ENCODE measurements around the gene SERPINA12.

SERPINA12 gene

DNA sequence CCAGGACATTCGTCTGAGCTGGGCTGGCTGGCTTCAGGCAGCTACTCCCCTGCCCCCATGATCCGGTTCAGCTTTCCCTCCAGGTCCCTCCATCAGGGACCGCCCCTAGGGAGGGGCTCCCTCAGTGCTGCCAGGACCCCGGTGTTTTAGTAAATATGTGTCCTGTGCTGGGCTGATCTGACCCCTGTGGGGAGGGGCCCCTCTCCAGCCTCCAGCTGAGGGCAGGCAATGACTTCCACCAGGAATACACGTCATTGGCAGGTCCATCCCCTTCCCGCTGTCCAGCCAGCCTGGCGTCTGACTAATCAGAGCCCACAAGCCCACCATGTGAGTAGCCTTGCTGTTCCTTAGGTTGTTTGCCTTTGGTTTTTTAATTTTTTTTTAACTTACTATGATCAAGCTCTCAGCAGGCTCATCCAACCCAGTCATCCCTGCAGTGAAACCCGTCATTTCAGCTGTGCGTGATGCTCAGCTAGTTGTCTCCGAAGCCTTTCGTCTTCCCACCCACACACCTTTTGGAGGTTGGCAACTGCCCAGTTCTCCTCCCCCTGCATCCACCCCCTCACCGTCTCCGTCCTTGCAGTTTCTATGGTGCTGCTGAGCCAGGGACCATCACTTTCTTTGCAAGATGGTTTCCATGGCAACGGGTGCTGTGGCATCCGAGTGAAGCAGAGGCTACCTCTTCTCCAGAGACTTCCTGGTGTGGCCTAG lies 36.0 kb upstream of the SERPINA12 start:
- Histone ChIP-seq H3K27me3 (no peaks in the 10 kb centered on the region), H3K36me3 (no peaks in the 10 kb centered on the region)
- TF ChIP-seq Cebpa-rat (IDR thresholded peaks at IDR 0.05), result no peak

DNA sequence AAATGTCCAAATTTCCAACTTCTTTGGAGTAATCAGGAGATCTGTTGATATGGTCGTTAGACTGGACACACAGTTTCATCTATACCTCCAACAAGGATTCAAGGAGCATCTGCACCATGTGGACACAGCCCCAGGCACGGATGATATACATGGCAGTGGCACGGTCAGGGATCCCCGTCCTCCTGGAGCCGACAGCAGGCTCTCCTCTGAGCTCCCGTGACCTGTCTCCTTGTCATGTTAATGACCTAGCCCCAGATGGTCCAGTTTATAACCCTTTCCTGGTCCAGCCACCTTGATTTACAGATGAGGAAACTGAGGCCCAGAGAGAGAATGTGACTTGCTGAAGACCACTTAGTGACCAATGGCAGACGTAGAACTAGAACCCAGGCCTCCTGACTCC lies 35.5 kb upstream of the SERPINA12 start:
- no peak overlapping the region for H3K4me3 ChIP-seq
- no peaks in the 10 kb centered on the region for H3K27me3 ChIP-seq
- TF ChIP-seq Cebpa-rat (IDR thresholded peaks at IDR 0.05), result no peak
- no peaks in the 10 kb centered on the region for H3K36me3 ChIP-seq
- no peaks in the 10 kb centered on the region for H4K20me1 ChIP-seq
- no peaks in the 10 kb centered on the region for H3K9me3 ChIP-seq
- no peaks in the 10 kb centered on the region for H3K4me1 ChIP-seq
- H3K27ac ChIP-seq, result no peak overlapping the region
- H3K9ac ChIP-seq, result no peak overlapping the region
- H3K4me2 ChIP-seq, result no peak overlapping the region

More for the DNA sequence above, 36.0 kb upstream of the SERPINA12 start:
- Histone ChIP-seq H3K27ac (no peak overlapping the region), H3K4me1 (no peaks in the 10 kb centered on the region), H3K9me3 (no peaks in the 10 kb centered on the region), H4K20me1 (no peaks in the 10 kb centered on the region), H3K4me2 (no peak overlapping the region), H3K4me3 (no peak overlapping the region), H3K9ac (no peak overlapping the region)

DNA sequence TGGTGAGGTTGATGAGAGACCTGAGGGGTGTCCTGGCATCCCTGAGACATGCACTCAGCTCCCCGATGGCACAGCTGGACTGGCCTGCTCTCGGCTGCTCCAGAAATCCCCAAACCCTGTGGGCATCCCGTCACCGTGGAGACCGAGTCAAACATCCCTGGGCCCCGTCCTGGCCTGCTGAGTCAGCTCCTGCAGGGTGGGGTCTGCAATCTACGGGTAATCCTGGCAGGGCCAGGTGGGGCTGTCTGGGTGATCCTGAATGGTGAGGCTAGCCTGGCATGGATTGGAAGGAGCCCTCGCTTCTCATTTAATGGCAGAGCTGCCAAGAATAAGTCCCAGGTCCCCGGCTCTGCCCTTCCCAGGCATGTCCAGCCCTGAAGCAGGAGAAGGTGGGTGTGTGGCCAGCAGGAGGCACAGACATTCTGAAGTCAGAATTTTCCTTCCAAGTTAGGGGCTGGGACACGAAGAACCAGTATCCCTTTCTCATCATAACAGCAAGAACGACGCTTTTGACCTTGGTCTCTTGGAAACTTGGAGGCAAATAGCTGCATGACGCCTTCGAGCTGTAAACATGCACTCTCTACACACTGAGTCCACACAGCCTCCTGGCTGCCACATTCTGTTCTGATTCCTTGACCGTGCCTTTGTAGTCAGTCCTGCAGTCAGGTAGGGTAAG lies 34.3 kb upstream of the SERPINA12 start:
- H3K9me3 ChIP-seq, result no peaks in the 10 kb centered on the region
- H3K27ac ChIP-seq, result no peak overlapping the region
- no peak for TF ChIP-seq Cebpa-rat (IDR thresholded peaks at IDR 0.05)
- no peaks in the 10 kb centered on the region for H3K4me1 ChIP-seq
- no peaks in the 10 kb centered on the region for H4K20me1 ChIP-seq
- no peak overlapping the region for H3K9ac ChIP-seq
- no peaks in the 10 kb centered on the region for H3K27me3 ChIP-seq
- H3K4me2 ChIP-seq, result no peak overlapping the region
- H3K36me3 ChIP-seq, result no peaks in the 10 kb centered on the region
- H3K4me3 ChIP-seq, result no peak overlapping the region

DNA sequence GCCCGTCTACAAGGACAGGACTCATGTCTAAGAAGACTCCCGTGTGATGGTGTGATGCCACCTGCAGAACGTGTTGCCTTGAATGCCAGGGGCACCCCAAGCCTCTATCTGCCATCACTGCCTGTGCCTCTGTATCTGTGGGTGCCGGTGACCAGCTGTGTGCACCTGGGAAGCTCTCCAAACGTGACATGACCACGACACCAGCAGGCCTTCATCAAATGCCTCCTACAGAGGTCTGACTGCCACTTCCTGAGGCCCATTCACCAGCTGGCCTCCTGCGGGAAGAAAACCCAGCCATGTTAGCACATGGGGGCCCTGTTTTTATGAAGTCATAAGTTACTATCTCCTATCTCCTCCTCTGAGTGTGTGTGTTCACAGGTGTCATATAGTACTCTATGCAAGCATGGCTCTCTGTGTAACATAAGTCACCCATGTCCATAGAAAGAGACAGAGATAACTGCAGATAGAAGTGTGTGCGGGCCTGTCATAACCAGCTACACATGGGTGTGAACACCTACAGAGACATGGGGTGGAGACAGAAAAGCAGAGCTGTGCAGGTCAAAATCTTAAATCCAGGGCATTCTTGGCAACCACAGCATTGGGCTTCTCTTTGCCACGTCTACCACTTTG lies 33.7 kb upstream of the SERPINA12 start:
- Histone ChIP-seq H3K36me3 (no peaks in the 10 kb centered on the region), H3K4me1 (no peaks in the 10 kb centered on the region), H4K20me1 (no peaks in the 10 kb centered on the region), H3K27ac (no peak overlapping the region), H3K27me3 (no peaks in the 10 kb centered on the region), H3K9me3 (no peaks in the 10 kb centered on the region), H3K4me3 (no peak overlapping the region), H3K9ac (no peak overlapping the region), H3K4me2 (no peak overlapping the region)
- TF ChIP-seq Cebpa-rat (IDR thresholded peaks at IDR 0.05), result no peak

DNA sequence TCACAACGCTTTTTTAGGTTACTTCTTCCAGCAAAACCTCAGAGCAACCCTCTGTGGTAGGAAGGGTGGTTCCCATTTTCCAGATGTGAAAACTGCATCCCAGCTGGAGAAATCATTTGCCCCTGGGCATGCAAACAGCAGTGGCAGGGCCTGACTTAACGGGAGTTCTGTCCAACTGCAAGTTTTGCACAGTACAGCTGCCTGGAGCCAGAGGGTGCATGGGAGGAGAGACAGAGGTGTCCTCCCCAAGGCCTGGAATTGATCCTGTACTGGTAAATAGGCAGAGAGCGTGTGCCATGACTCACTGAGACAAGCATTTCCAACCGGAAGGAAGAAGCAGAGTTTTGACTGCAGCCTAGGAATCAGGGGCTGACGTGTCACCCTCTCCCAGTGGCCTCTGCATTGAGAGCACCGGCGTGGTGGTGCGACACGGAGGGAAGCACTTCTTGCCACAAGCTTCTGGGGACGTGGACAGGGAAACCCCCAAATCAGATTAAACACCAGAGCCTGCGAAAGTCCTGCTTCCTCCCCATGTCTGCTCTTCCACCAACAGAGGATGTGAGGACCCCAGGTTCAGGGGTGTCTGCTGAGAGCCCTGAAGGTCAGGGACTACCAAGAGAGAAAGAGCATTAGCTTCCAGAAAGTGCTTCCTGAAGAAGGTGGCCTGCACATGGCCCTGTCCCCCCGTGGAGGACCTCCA lies 33.0 kb upstream of the SERPINA12 start:
- Histone ChIP-seq H3K4me3 (no peak overlapping the region), H3K27ac (no peak overlapping the region), H4K20me1 (no peaks in the 10 kb centered on the region), H3K36me3 (no peaks in the 10 kb centered on the region), H3K27me3 (no peaks in the 10 kb centered on the region), H3K9ac (no peak overlapping the region), H3K9me3 (no peaks in the 10 kb centered on the region), H3K4me2 (no peak overlapping the region), H3K4me1 (no peaks in the 10 kb centered on the region)
- TF ChIP-seq Cebpa-rat (IDR thresholded peaks at IDR 0.05), result no peak

DNA sequence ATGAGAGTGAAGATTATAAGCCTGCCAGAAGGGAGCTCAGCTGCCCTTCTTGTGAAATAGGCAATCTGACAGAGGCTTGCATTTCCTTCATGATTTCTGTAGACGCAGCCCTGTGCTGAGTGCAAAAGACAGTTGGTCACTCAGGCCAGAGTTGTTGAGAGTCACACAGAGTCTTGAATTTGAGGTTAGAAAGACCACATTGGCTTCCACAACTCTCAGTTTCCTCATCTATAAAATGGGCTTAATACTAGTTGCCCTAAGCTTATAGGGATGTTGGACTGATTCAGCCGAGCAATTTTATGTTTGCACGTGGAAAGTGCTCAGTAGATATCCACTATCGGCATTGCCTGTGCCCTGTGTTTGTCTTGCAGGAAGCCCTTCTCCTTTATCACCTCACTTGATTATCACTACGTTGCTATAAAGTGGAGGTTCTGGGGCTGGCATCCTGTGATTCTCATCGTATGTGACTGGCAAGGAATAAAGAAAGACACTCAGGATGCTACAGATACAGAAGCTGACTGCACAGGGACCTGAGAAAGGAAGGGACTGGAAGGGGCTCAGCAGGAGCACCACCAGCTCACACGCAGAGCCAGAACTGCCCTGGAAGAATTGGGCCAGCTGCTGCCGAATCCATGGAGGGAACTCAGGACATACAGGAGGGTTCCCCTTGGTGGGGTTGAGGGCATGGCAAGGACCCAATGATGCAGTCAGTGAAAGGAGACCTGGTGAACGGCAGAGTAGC lies 32.1 kb upstream of the SERPINA12 start:
- Histone ChIP-seq H3K27me3 (no peaks in the 10 kb centered on the region), H3K4me1 (no peaks in the 10 kb centered on the region), H4K20me1 (no peaks in the 10 kb centered on the region), H3K9me3 (no peaks in the 10 kb centered on the region), H3K4me3 (no peak overlapping the region), H3K4me2 (no peak overlapping the region), H3K36me3 (no peaks in the 10 kb centered on the region), H3K9ac (no peak overlapping the region), H3K27ac (no peak overlapping the region)
- no peak for TF ChIP-seq Cebpa-rat (IDR thresholded peaks at IDR 0.05)

DNA sequence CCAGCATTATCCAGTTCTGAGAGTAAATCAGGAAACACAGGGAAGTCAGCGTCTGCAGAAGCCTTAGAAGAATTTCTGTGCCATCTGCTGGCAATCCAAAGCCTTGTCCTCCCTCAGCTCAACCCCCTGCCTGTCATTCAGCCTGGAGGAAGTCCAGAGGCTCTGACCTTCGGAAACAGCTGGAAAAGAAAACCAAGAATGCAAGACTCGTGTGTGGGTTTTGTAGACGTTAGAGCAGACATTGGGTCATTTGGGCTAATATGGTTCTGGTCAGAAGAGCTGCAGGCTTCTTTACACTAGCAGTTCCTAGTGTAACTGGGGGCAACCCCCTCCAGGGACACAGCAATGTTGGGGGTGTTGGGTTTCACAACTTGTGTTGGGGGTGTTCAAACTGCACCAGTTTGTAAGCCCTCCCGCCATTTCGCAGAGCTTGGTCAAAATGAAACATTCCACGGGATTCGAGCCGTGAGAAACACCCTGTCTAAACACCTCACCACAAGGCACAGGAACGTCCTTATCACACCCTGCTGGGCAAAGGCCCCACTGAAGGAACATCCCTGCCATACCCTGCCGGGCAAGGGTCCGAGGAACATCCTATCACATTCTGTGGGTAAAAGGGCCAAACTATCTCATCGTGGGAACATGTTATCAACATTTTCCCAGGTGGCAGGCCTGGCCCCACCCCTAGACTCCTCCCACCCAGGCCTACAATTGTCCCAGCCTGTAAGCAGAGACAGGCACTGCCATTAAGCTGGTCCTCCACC lies 30.9 kb upstream of the SERPINA12 start:
- no peaks in the 10 kb centered on the region for H3K9me3 ChIP-seq
- no peak overlapping the region for H3K4me3 ChIP-seq
- H3K27me3 ChIP-seq, result no peaks in the 10 kb centered on the region
- H3K4me1 ChIP-seq, result no peaks in the 10 kb centered on the region
- no peak overlapping the region for H3K9ac ChIP-seq
- no peak overlapping the region for H3K4me2 ChIP-seq
- no peak for TF ChIP-seq Cebpa-rat (IDR thresholded peaks at IDR 0.05)
- no peak overlapping the region for H3K27ac ChIP-seq
- H4K20me1 ChIP-seq, result no peaks in the 10 kb centered on the region
- no peaks in the 10 kb centered on the region for H3K36me3 ChIP-seq

DNA sequence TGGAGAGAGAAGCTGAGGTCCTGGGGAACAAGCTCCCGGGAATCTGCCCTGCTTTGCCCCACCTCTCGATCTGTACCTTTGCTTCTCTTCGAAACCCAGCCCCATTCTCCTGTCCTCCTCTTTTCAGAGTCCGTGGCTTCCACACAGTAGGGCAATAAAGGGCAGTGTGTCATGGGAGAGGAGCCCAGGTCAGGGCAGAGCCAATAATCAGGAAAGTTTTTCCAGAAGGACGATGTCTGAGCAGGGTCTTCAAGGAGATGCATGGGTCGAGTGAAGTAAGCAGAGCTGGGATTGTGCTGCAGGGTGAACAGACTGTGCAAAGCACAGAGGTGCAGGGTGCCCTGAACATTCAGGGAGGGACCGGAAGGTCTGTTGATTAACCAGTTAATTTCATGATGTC lies 29.9 kb upstream of the SERPINA12 start:
- Histone ChIP-seq H4K20me1 (no peaks in the 10 kb centered on the region), H3K27ac (no peak overlapping the region), H3K27me3 (no peaks in the 10 kb centered on the region), H3K9ac (no peak overlapping the region), H3K4me3 (no peak overlapping the region), H3K4me1 (no peaks in the 10 kb centered on the region), H3K9me3 (no peaks in the 10 kb centered on the region; the same call in 1 of the 2 replicates), H3K36me3 (no peaks in the 10 kb centered on the region), H3K4me2 (no peak overlapping the region)
- no peak for TF ChIP-seq Cebpa-rat (IDR thresholded peaks at IDR 0.05)
